ENCODE results near the gene STRIP1. TPM values are rescaled to one million over a fixed set of nuclear protein-coding genes. Genes with fewer than 3 reads are reported as not detected.
A peak's percentile ranks its signal among the peaks of the same experiment; 100 is the strongest.
"Not testable (repeated sequence)": the region's sequence is repeated elsewhere in the genome, so short reads cannot be mapped to it uniquely, and the experiment has no call there.

Gene STRIP1
- total RNA-seq, 1 donor from 2014 or later, result 40.8 TPM

DNA sequence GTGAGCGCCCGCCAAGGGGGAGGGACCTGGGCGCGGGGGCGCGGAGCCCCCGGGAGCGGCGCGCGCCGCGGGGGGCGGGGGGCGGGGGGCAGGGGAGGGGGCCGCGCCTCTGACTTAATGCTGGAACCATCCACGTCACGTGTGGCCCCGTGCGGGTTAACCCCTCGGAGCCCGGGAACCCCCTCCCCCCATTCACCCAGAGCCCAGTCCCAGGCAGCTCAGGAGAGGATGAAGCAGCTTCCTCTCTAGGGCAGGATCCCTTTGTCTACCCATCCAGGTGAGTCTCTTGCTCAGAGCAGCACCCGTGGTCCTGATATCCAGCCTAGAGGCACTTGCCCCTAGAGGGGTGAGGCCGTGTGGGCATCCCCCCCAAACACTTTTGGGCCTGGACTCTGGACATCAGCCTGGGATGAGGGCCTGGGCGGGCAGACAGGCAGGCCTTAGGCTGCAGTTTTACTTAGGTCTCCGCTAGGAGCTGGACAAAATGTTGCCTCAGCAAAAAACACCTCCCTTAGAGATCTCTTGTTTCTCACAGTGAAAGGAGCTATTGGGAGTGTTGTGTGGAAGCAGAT is 36.3 kb downstream of the STRIP1 start, which contains the start of gene ALX3:
Gene ALX3 (minus strand): TSS at position 2 of the 572 bp plus-strand sequence. CDS start 60 bp downstream, outside the sequence.
- no peaks in the 10 kb centered on the region for H3K36me3 ChIP-seq
- no peak within 1 kb of the TSS for H3K27ac ChIP-seq
- no peaks in the 10 kb centered on the region for H3K9me3 ChIP-seq
- H3K4me3 ChIP-seq, result peak within 1 kb of the TSS in 1 of 2 donors; percentile 30
- peaks cover 16% of the 10 kb centered on the region for H3K27me3 ChIP-seq
- peaks cover 12% of the 10 kb centered on the region for H3K4me1 ChIP-seq
- intact Hi-C loops (cut with DNase I), result no loop called here
- DNase-seq (ENCODE audit: extremely low spot score in 2 of 2), result no peak
- TF ChIP-seq, protein P1, sequence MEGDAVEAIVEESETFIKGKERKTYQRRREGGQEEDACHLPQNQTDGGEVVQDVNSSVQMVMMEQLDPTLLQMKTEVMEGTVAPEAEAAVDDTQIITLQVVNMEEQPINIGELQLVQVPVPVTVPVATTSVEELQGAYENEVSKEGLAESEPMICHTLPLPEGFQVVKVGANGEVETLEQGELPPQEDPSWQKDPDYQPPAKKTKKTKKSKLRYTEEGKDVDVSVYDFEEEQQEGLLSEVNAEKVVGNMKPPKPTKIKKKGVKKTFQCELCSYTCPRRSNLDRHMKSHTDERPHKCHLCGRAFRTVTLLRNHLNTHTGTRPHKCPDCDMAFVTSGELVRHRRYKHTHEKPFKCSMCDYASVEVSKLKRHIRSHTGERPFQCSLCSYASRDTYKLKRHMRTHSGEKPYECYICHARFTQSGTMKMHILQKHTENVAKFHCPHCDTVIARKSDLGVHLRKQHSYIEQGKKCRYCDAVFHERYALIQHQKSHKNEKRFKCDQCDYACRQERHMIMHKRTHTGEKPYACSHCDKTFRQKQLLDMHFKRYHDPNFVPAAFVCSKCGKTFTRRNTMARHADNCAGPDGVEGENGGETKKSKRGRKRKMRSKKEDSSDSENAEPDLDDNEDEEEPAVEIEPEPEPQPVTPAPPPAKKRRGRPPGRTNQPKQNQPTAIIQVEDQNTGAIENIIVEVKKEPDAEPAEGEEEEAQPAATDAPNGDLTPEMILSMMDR (IDR thresholded peaks at IDR 0.05), result no peak
- TF ChIP-seq POLR2AphosphoS5 (IDR thresholded peaks at IDR 0.05; ENCODE audit: insufficient read depth in 1 of 2, low read depth in 1 of 2) (no peak), POLR2A (IDR thresholded peaks at IDR 0.05) (no peak)

- TF ChIP-seq POLR2AphosphoS5 (IDR thresholded peaks at IDR 0.05; ENCODE audit: insufficient read depth in 1 of 2, low read depth in 1 of 2) (no peak), POLR2A (IDR thresholded peaks at IDR 0.05) (no peak)
- TF ChIP-seq, protein P1 (IDR thresholded peaks at IDR 0.05), result no peak
- H3K4me3 ChIP-seq, result no peak overlapping the region
- DNase-seq (ENCODE audit: extremely low spot score in 2 of 2), result no peak
- peaks cover 11% of the 10 kb centered on the region for H3K4me1 ChIP-seq
- no peaks in the 10 kb centered on the region for H3K9me3 ChIP-seq
- no peaks in the 10 kb centered on the region for H3K36me3 ChIP-seq
- H3K27me3 ChIP-seq, result peaks cover 5% of the 10 kb centered on the region
- intact Hi-C loops (cut with DNase I), result no loop called here
- no peak overlapping the region for H3K27ac ChIP-seq
These were observed 39.7 kb downstream of the STRIP1 start for GRCh38 chr1:110074166-110074565.

DNA sequence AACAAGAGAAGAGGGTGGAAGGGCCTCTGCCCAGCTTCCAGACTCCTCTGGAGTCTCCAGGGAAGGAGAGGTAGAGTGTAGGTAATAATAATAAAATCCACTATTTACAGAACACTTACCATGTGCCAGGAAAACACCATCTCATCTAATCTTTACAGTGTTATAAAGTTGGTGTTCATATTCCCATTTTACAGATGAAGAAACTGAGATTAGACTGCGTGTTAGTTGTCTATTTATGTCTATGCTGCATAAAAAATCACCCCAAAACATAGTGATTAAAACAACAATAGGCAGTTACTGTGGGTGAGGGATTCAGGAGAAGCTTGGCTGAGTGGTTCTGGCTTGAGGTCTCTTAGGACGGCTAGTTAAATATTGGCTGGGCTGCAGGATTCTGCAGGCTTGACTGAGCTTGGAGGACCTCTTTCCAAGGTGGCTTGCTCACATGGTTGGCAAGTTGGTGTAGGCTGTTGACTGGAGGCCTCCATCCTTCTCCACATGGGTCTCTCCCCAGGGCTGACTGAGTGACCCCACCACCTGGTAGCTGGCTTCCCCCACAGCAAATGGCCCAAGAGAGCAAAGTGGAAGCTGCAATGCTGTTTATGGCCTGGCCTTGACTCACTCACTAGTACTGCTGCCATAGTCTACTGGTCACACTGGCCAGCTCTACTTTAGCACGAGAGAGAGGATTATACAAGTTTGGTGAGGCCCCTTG is 42.5 kb downstream of the STRIP1 start:
- TF ChIP-seq POLR2AphosphoS5 (IDR thresholded peaks at IDR 0.05; ENCODE audit: insufficient read depth in 1 of 2, low read depth in 1 of 2) (no peak), POLR2A (IDR thresholded peaks at IDR 0.05) (no peak)
- TF ChIP-seq, protein P1 (IDR thresholded peaks at IDR 0.05), result no peak
- no peaks in the 10 kb centered on the region for H3K9me3 ChIP-seq
- intact Hi-C loops (cut with DNase I), result no loop called here
- no peak for DNase-seq (ENCODE audit: extremely low spot score in 2 of 2)
- H3K4me1 ChIP-seq, result no peaks in the 10 kb centered on the region
- no peak overlapping the region for H3K4me3 ChIP-seq
- H3K27ac ChIP-seq, result no peak overlapping the region
- H3K27me3 ChIP-seq, result no peaks in the 10 kb centered on the region
- no peaks in the 10 kb centered on the region for H3K36me3 ChIP-seq

DNA sequence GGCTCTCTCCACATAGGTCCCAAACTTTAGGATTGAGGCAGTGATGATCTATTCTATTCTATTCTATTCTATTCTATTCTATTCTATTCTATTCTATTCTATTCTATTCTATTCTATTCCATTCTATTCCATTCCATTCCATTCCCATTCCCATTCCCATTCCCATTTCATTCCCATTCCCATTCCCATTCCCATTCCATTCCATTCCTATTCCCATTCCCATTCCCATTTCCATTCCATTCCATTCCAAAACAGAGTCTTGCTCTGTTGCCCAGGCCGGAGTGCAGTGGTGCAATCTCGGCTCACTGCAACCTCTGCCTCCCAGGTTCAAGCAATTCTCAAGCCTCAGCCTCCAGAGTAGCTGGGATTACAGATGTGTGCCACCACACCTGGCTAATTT is 45.6 kb downstream of the STRIP1 start:
- peaks cover 13% of the 10 kb centered on the region for H3K4me1 ChIP-seq
- DNase-seq (ENCODE audit: extremely low spot score in 2 of 2); H3K4me3 ChIP-seq; intact Hi-C loops (cut with DNase I); H3K27ac ChIP-seq; H3K27me3 ChIP-seq; H3K9me3 ChIP-seq; H3K36me3 ChIP-seq: not testable (repeated sequence)

GRCh38 chr1:110081061-110081460 is 46.6 kb downstream of the STRIP1 start:
- Histone ChIP-seq H3K4me1 (peaks cover 13% of the 10 kb centered on the region), H3K27ac (no peak overlapping the region), H3K27me3 (no peaks in the 10 kb centered on the region), H3K9me3 (no peaks in the 10 kb centered on the region), H3K4me3 (no peak overlapping the region), H3K36me3 (no peaks in the 10 kb centered on the region)
- TF ChIP-seq POLR2A (IDR thresholded peaks at IDR 0.05) (no peak), POLR2AphosphoS5 (IDR thresholded peaks at IDR 0.05; ENCODE audit: insufficient read depth in 1 of 2, low read depth in 1 of 2) (no peak)
- TF ChIP-seq, protein P1 (IDR thresholded peaks at IDR 0.05), result no peak
- intact Hi-C loops (cut with DNase I), result no loop called here
- DNase-seq (ENCODE audit: extremely low spot score in 2 of 2), result no peak

Data from vagina (tissue), 2 donors.